Measurements from ENCODE around the gene CSTF2T.
A peak's percentile ranks its signal among the peaks of the same experiment; 100 is the strongest.

CSTF2T gene

GRCh38 chr10:51699475-51700227 lies at the start of gene CSTF2T:
CSTF2T (minus strand) TSS chr10:51699595; CDS start chr10:51699549, 46 bp downstream.
- DNase-seq (ENCODE audit: low spot score) = peak; percentile 93

GRCh38 chr10:51748959-51749358 lies 49.6 kb upstream of the CSTF2T start:
- no peak for DNase-seq (ENCODE audit: low spot score)

GRCh38 chr10:51747216-51747615 lies 47.8 kb upstream of the CSTF2T start:
- no peak for DNase-seq (ENCODE audit: low spot score)

GRCh38 chr10:51745397-51745796 lies 46.0 kb upstream of the CSTF2T start:
- DNase-seq (ENCODE audit: low spot score) = no peak

GRCh38 chr10:51744235-51745000 lies 45.0 kb upstream of the CSTF2T start:
- no peak for DNase-seq (ENCODE audit: low spot score)

GRCh38 chr10:51743146-51743545 lies 43.8 kb upstream of the CSTF2T start:
- DNase-seq (ENCODE audit: low spot score) = no peak

- no peak for DNase-seq (ENCODE audit: low spot score)
These were observed 33.7 kb upstream of the CSTF2T start for GRCh38 chr10:51733057-51733456.

GRCh38 chr10:51729822-51730555 lies 30.6 kb upstream of the CSTF2T start:
- DNase-seq (ENCODE audit: low spot score) = no peak

GRCh38 chr10:51724038-51724437 lies 24.6 kb upstream of the CSTF2T start:
- DNase-seq (ENCODE audit: low spot score) = no peak

- DNase-seq (ENCODE audit: low spot score) = no peak
These were observed 19.5 kb upstream of the CSTF2T start for GRCh38 chr10:51718804-51719291.

GRCh38 chr10:51716981-51717380 lies 17.6 kb upstream of the CSTF2T start:
- DNase-seq (ENCODE audit: low spot score) = no peak

- DNase-seq (ENCODE audit: low spot score) = no peak
These were observed 12.1 kb upstream of the CSTF2T start for GRCh38 chr10:51711519-51711891.

- DNase-seq (ENCODE audit: low spot score) = no peak
These were observed 10.1 kb upstream of the CSTF2T start for GRCh38 chr10:51709324-51709972.

GRCh38 chr10:51708609-51709008 lies 9.2 kb upstream of the CSTF2T start:
- DNase-seq (ENCODE audit: low spot score) = no peak

GRCh38 chr10:51707821-51708424 lies 8.5 kb upstream of the CSTF2T start:
- no peak for DNase-seq (ENCODE audit: low spot score)

GRCh38 chr10:51707392-51707791 lies 8.0 kb upstream of the CSTF2T start:
- DNase-seq (ENCODE audit: low spot score) = no peak

- no peak for DNase-seq (ENCODE audit: low spot score)
These were observed 6.8 kb upstream of the CSTF2T start for GRCh38 chr10:51706225-51706624.

GRCh38 chr10:51705774-51706173 lies 6.4 kb upstream of the CSTF2T start:
- no peak for DNase-seq (ENCODE audit: low spot score)

- DNase-seq (ENCODE audit: low spot score) = peak; percentile 1
These were observed 928 bp upstream of the CSTF2T start for GRCh38 chr10:51700228-51700817.

GRCh38 chr10:51699145-51699474 lies 285 bp downstream of the CSTF2T start:
- no peak for DNase-seq (ENCODE audit: low spot score)

GRCh38 chr10:51698473-51699063 lies 827 bp downstream of the CSTF2T start:
- DNase-seq (ENCODE audit: low spot score) = no peak

Data from CD4-positive, alpha-beta T cell treated with Interleukin-15 for 4 hours (primary cell).